ENCODE measurements around the gene ZNF407.

DNA sequence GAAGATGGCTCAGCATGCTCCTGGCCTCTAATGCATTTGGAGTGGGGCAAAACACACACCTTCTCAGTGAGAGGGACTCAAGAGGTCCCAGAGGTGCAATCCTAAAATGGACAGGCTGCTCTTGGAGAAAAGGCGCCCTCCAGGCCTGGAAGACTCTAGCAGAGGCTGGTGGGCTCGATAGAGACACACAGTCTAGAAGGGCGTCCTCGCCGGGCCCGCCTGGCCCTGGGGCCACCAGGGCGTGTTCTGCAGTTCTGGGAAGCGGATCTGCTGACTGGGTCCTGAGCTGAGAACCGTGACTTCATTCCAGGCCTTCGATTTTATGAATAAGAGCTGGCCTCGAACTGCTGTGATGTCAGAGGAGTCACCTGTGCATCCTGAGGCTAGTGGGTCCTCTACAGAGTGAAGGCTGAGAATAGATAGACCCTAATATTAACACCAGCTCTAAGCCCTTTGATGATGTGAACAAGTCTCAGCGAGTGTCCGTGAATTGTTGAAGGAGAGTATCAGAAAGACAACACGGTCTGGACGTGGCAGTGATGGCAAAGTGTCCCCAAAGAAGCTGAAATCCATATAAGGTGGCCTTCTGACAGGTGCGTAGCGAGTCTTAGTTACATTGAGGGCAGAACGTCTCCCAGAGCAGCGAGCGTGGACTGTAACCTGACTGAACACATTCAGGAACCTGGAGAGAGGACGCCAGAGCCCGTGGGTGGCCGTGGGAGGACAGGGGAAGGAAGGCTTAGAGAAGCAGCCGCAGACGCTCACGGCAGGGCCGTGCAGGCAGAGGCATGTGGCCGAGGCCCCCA, 474.4 kb downstream of the ZNF407 start:
- no peak for TF ChIP-seq POLR2A (IDR thresholded peaks at IDR 0.05)
- TF ChIP-seq, protein P1, sequence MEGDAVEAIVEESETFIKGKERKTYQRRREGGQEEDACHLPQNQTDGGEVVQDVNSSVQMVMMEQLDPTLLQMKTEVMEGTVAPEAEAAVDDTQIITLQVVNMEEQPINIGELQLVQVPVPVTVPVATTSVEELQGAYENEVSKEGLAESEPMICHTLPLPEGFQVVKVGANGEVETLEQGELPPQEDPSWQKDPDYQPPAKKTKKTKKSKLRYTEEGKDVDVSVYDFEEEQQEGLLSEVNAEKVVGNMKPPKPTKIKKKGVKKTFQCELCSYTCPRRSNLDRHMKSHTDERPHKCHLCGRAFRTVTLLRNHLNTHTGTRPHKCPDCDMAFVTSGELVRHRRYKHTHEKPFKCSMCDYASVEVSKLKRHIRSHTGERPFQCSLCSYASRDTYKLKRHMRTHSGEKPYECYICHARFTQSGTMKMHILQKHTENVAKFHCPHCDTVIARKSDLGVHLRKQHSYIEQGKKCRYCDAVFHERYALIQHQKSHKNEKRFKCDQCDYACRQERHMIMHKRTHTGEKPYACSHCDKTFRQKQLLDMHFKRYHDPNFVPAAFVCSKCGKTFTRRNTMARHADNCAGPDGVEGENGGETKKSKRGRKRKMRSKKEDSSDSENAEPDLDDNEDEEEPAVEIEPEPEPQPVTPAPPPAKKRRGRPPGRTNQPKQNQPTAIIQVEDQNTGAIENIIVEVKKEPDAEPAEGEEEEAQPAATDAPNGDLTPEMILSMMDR (IDR thresholded peaks at IDR 0.05): no peak
